Measurements from ENCODE around the gene SLCO3A1.

SLCO3A1 gene

DNA sequence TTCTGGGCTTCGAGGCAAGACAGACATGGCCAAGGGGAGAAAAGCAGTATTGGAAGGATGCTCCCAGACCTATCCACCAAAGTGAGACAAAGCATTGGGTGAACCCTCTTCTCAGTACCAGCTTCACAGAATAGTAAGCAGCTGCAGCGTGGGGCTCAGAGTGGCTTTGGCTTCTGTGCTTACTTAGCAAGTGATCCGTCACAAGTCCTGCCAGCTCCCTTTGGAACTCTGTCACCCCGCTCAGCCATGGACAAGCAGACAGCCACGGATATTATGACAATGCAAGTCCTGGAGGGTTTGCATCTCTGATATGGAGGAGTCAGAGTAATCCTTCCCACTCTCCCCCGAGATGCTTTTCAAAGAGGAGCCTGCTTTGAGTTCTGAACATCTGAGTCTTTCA is 90.8 kb downstream of the SLCO3A1 start:
- Histone ChIP-seq H3K79me2 (ENCODE audit: low read length) (no peaks in the 10 kb centered on the region), H2AFZ (ENCODE audit: low read depth, low read length) (no peak overlapping the region), H3K9ac (ENCODE audit: low read length) (no peak overlapping the region), H4K20me1 (ENCODE audit: insufficient read depth, low read length) (no peaks in the 10 kb centered on the region), H3K27me3 (ENCODE audit: low read depth, low read length) (peaks cover 10% of the 10 kb centered on the region), H3K4me1 (ENCODE audit: low read length) (peaks cover 10% of the 10 kb centered on the region), H3K36me3 (replicated peaks; ENCODE audit: low read depth, low read length) (no peaks in the 10 kb centered on the region), H3K27ac (ENCODE audit: low read length) (no peak overlapping the region), H3K4me3 (ENCODE audit: low read length) (no peak overlapping the region), H3K9me3 (ENCODE audit: insufficient read depth, low read length) (no peaks in the 10 kb centered on the region), H3K4me2 (ENCODE audit: low read length) (no peak overlapping the region)
- TF ChIP-seq EZH2phosphoT487 (IDR thresholded peaks at IDR 0.05; ENCODE audit: low read depth) (no peak), CTCF (IDR thresholded peaks at IDR 0.05; ENCODE audit: low read depth, low read length) (no peak)

GRCh38 chr15:91945385-91945784 is 91.9 kb downstream of the SLCO3A1 start:
- Histone ChIP-seq H3K36me3 (replicated peaks; ENCODE audit: low read depth, low read length) (no peaks in the 10 kb centered on the region), H3K27me3 (ENCODE audit: low read depth, low read length) (peaks cover 13% of the 10 kb centered on the region), H3K4me1 (ENCODE audit: low read length) (peaks cover 10% of the 10 kb centered on the region), H4K20me1 (ENCODE audit: insufficient read depth, low read length) (no peaks in the 10 kb centered on the region), H2AFZ (ENCODE audit: low read depth, low read length) (no peak overlapping the region), H3K4me3 (ENCODE audit: low read length) (no peak overlapping the region), H3K9ac (ENCODE audit: low read length) (no peak overlapping the region), H3K79me2 (ENCODE audit: low read length) (no peaks in the 10 kb centered on the region), H3K4me2 (ENCODE audit: low read length) (no peak overlapping the region), H3K9me3 (ENCODE audit: insufficient read depth, low read length) (no peaks in the 10 kb centered on the region), H3K27ac (ENCODE audit: low read length) (no peak overlapping the region)
- TF ChIP-seq CTCF (IDR thresholded peaks at IDR 0.05; ENCODE audit: low read depth, low read length) (no peak), EZH2phosphoT487 (IDR thresholded peaks at IDR 0.05; ENCODE audit: low read depth) (no peak)

DNA sequence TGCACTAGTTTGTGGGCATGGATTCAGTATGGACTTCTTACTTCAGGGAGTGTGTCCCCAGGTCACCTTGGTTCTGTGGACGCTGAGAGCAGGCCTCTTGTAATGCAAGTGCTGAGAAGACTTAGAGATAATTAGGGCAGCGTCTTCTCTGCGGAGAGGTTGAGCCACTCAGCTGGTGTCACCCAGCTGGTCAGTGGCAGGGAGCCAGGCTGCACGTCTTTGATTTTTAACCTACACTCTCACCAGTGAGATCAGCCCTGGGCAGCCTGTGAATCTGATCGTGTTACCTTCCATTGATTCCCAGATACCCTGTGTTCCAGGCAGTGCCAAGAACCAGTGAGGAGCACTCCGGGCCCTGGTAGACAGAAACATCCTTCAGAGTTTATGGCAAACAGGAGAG is 92.6 kb downstream of the SLCO3A1 start:
- no peaks in the 10 kb centered on the region for H4K20me1 ChIP-seq (ENCODE audit: insufficient read depth, low read length)
- no peak overlapping the region for H2AFZ ChIP-seq (ENCODE audit: low read depth, low read length)
- no peak overlapping the region for H3K27ac ChIP-seq (ENCODE audit: low read length)
- no peak overlapping the region for H3K9ac ChIP-seq (ENCODE audit: low read length)
- no peaks in the 10 kb centered on the region for H3K36me3 ChIP-seq (replicated peaks; ENCODE audit: low read depth, low read length)
- H3K79me2 ChIP-seq (ENCODE audit: low read length): no peaks in the 10 kb centered on the region
- H3K27me3 ChIP-seq (ENCODE audit: low read depth, low read length): peaks cover 13% of the 10 kb centered on the region
- peaks cover 10% of the 10 kb centered on the region for H3K4me1 ChIP-seq (ENCODE audit: low read length)
- no peak overlapping the region for H3K4me3 ChIP-seq (ENCODE audit: low read length)
- H3K4me2 ChIP-seq (ENCODE audit: low read length): no peak overlapping the region
- H3K9me3 ChIP-seq (ENCODE audit: insufficient read depth, low read length): no peaks in the 10 kb centered on the region
- no peak for TF ChIP-seq EZH2phosphoT487 (IDR thresholded peaks at IDR 0.05; ENCODE audit: low read depth)
- TF ChIP-seq CTCF (IDR thresholded peaks at IDR 0.05; ENCODE audit: low read depth, low read length): no peak

DNA sequence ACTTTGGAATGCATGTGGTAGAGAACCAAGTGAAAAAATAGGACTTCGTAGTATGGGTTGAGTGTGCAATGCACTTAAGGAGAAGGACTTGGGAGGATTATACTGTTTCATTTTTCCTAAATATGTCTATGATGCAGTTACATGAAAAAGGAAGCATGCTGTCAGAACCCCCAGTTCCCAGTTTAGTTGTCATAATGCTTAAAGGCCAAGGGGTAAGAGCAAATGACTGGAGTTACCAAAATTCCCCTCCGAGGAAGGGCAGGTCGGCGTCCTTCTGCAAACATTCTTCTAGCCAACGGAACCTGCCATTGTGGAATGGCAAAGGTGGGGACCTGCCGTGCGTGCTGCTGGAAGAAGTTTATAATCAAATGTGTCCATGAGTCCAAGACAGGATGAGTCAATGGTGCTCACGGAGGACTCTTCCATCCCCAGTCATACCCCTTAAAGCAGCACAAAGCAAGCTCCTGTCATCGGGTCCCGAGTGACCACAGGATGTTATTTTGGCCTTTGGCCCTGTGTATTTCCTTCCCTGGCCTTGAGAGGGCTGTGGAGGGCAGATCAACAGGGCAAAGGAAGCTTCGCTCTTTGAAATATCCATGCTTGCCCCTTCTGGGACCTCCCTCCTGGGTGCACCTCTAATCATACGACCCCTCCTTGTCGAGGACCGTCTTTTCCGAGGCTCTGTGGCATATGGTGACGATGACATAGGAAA is 93.2 kb downstream of the SLCO3A1 start:
- H3K9ac ChIP-seq (ENCODE audit: low read length): no peak overlapping the region

More for the DNA sequence above, 93.2 kb downstream of the SLCO3A1 start:
- H3K27me3 ChIP-seq (ENCODE audit: low read depth, low read length): peaks cover 13% of the 10 kb centered on the region
- no peak for TF ChIP-seq EZH2phosphoT487 (IDR thresholded peaks at IDR 0.05; ENCODE audit: low read depth)
- no peak for TF ChIP-seq CTCF (IDR thresholded peaks at IDR 0.05; ENCODE audit: low read depth, low read length)
- H3K36me3 ChIP-seq (replicated peaks; ENCODE audit: low read depth, low read length): no peaks in the 10 kb centered on the region
- H2AFZ ChIP-seq (ENCODE audit: low read depth, low read length): no peak overlapping the region
- H3K4me1 ChIP-seq (ENCODE audit: low read length): peaks cover 10% of the 10 kb centered on the region
- H3K79me2 ChIP-seq (ENCODE audit: low read length): no peaks in the 10 kb centered on the region
- H3K9me3 ChIP-seq (ENCODE audit: insufficient read depth, low read length): no peaks in the 10 kb centered on the region
- no peaks in the 10 kb centered on the region for H4K20me1 ChIP-seq (ENCODE audit: insufficient read depth, low read length)
- H3K4me3 ChIP-seq (ENCODE audit: low read length): no peak overlapping the region
- H3K4me2 ChIP-seq (ENCODE audit: low read length): no peak overlapping the region
- H3K27ac ChIP-seq (ENCODE audit: low read length): no peak overlapping the region
